Measurements from ENCODE around the gene ZNF407.
"Not testable (repeated sequence)": the region's sequence is repeated elsewhere in the genome, so short reads cannot be mapped to it uniquely, and the experiment has no call there.

ZNF407 gene

GRCh38 chr18:75101916-75102315 is 504.2 kb downstream of the ZNF407 start:
- DNase-seq (ENCODE audit: low read depth), result no peak

GRCh38 chr18:75104029-75104428 is 506.4 kb downstream of the ZNF407 start:
- DNase-seq (ENCODE audit: low read depth), result not testable (repeated sequence)

GRCh38 chr18:75104483-75104882 is 506.8 kb downstream of the ZNF407 start:
- no peak for DNase-seq (ENCODE audit: low read depth)

- DNase-seq (ENCODE audit: low read depth), result no peak
Measured at GRCh38 chr18:75105551-75106254, 508.0 kb downstream of the ZNF407 start.

GRCh38 chr18:75106746-75107145 is 509.1 kb downstream of the ZNF407 start:
- no peak for DNase-seq (ENCODE audit: low read depth)

GRCh38 chr18:75107196-75107930 is 509.7 kb downstream of the ZNF407 start:
- DNase-seq (ENCODE audit: low read depth), result no peak

GRCh38 chr18:75107931-75108276 is 510.2 kb downstream of the ZNF407 start:
- DNase-seq (ENCODE audit: low read depth), result no peak

- DNase-seq (ENCODE audit: low read depth), result no peak
Measured at GRCh38 chr18:75108579-75109318, 511.1 kb downstream of the ZNF407 start.

- no peak for DNase-seq (ENCODE audit: low read depth)
Measured at GRCh38 chr18:75109319-75109691, 511.6 kb downstream of the ZNF407 start.

GRCh38 chr18:75109819-75110218 is 512.1 kb downstream of the ZNF407 start:
- DNase-seq (ENCODE audit: low read depth), result no peak

- no peak for DNase-seq (ENCODE audit: low read depth)
Measured at GRCh38 chr18:75110311-75110710, 512.6 kb downstream of the ZNF407 start.

GRCh38 chr18:75110846-75111415 is 513.3 kb downstream of the ZNF407 start:
- no peak for DNase-seq (ENCODE audit: low read depth)

GRCh38 chr18:75111760-75112159 is 514.1 kb downstream of the ZNF407 start:
- no peak for DNase-seq (ENCODE audit: low read depth)

GRCh38 chr18:75112186-75113096 is 514.8 kb downstream of the ZNF407 start:
- DNase-seq (ENCODE audit: low read depth), result no peak

GRCh38 chr18:75113455-75113854 is 515.8 kb downstream of the ZNF407 start:
- DNase-seq (ENCODE audit: low read depth), result no peak

GRCh38 chr18:75114231-75114764 is 516.6 kb downstream of the ZNF407 start:
- DNase-seq (ENCODE audit: low read depth), result no peak

Data from T follicular helper cell (primary cell).